ENCODE data around the gene MAPK1. TPM values are rescaled to one million over a fixed set of nuclear protein-coding genes. Genes with fewer than 3 reads are reported as not detected.

The MAPK1 gene
- total RNA-seq, 2 experiments from 2014 or later = 39.4 to 44.0 TPM

- DNase-seq (no peak), ATAC-seq (ENCODE audit: poor library complexity) (no peak)
- intact Hi-C loops (cut with DNase I, micrococcal nuclease) = no loop called here
- no peaks in the 10 kb centered on the region for H3K36me3 ChIP-seq (ENCODE audit: insufficient read depth, low read length)
- CTCF ChIA-PET = no interaction called here
- H3K27ac ChIP-seq (ENCODE audit: low read depth in 1 of 2, low read length in 2 of 2) = no peak overlapping the region
- H3K4me3 ChIP-seq (ENCODE audit: low read length) = no peak overlapping the region
- H3K4me1 Mint-ChIP-seq (ENCODE audit: low read depth) = peaks cover 4% of the 10 kb centered on the region
- TF ChIP-seq CTCF (IDR thresholded peaks at IDR 0.05) = no peak
- peak overlapping the region; percentile 49 for H3K27ac Mint-ChIP-seq
- H3K9me3 Mint-ChIP-seq = no peaks in the 10 kb centered on the region
- peaks cover 8% of the 10 kb centered on the region for H3K4me1 ChIP-seq (ENCODE audit: insufficient read depth, low read length)
- H3K27me3 ChIP-seq (ENCODE audit: control insufficient read depth in 1 of 2, insufficient read depth in 2 of 2, low read length in 2 of 2) = no peaks in the 10 kb centered on the region
- H3K4me3 Mint-ChIP-seq = no peak overlapping the region
- no peaks in the 10 kb centered on the region for H3K36me3 Mint-ChIP-seq (ENCODE audit: low read depth)
- H3K9me3 ChIP-seq (ENCODE audit: control insufficient read depth in 1 of 2, insufficient read depth in 1 of 2, low read length in 2 of 2) = no peaks in the 10 kb centered on the region
- H3K27me3 Mint-ChIP-seq = no peaks in the 10 kb centered on the region
- POLR2A ChIA-PET = no interaction called here
Measured at GRCh38 chr22:21739828-21740377, 127.5 kb downstream of the MAPK1 start.

GRCh38 chr22:21738966-21739365 lies 128.5 kb downstream of the MAPK1 start:
- intact Hi-C loops (cut with DNase I, micrococcal nuclease) = no loop called here
- Histone ChIP-seq H3K27me3 (ENCODE audit: control insufficient read depth in 1 of 2, insufficient read depth in 2 of 2, low read length in 2 of 2) (no peaks in the 10 kb centered on the region), H3K4me3 (ENCODE audit: low read length) (no peak overlapping the region), H3K4me1 (ENCODE audit: insufficient read depth, low read length) (peaks cover 18% of the 10 kb centered on the region), H3K36me3 (ENCODE audit: insufficient read depth, low read length) (no peaks in the 10 kb centered on the region), H3K9me3 (ENCODE audit: control insufficient read depth in 1 of 2, insufficient read depth in 1 of 2, low read length in 2 of 2) (no peaks in the 10 kb centered on the region), H3K27ac (ENCODE audit: low read depth in 1 of 2, low read length in 2 of 2) (no peak overlapping the region)
- TF ChIP-seq CTCF (IDR thresholded peaks at IDR 0.05) = no peak
- DNase-seq = no peak
- Mint-ChIP-seq H3K27me3 (no peaks in the 10 kb centered on the region), H3K36me3 (ENCODE audit: low read depth) (no peaks in the 10 kb centered on the region), H3K9me3 (no peaks in the 10 kb centered on the region), H3K4me3 (no peak overlapping the region), H3K27ac (no peak overlapping the region), H3K4me1 (ENCODE audit: low read depth) (peaks cover 13% of the 10 kb centered on the region)
- ChIA-PET POLR2A (no interaction called here), CTCF (no interaction called here)
- no peak for ATAC-seq (ENCODE audit: poor library complexity)

- Histone ChIP-seq H3K4me1 (ENCODE audit: insufficient read depth, low read length) (peaks cover 23% of the 10 kb centered on the region), H3K4me3 (ENCODE audit: low read length) (no peak overlapping the region), H3K36me3 (ENCODE audit: insufficient read depth, low read length) (no peaks in the 10 kb centered on the region), H3K27ac (ENCODE audit: low read depth in 1 of 2, low read length in 2 of 2) (no peak overlapping the region), H3K9me3 (ENCODE audit: control insufficient read depth in 1 of 2, insufficient read depth in 1 of 2, low read length in 2 of 2) (no peaks in the 10 kb centered on the region), H3K27me3 (ENCODE audit: control insufficient read depth in 1 of 2, insufficient read depth in 2 of 2, low read length in 2 of 2) (no peaks in the 10 kb centered on the region)
- ATAC-seq (ENCODE audit: poor library complexity) = no peak
- H3K27me3 Mint-ChIP-seq = no peaks in the 10 kb centered on the region
- intact Hi-C loops (cut with DNase I, micrococcal nuclease) = no loop called here
- H3K4me3 Mint-ChIP-seq = peak overlapping the region; percentile 52
- no peak overlapping the region for H3K27ac Mint-ChIP-seq
- POLR2A ChIA-PET = no interaction called here
- peak in 1 of 14 experiments; percentile 15 for DNase-seq
- CTCF ChIA-PET = no interaction called here
- peaks cover 14% of the 10 kb centered on the region for H3K4me1 Mint-ChIP-seq (ENCODE audit: low read depth)
- H3K9me3 Mint-ChIP-seq = no peaks in the 10 kb centered on the region
- TF ChIP-seq CTCF (IDR thresholded peaks at IDR 0.05) = no peak
- H3K36me3 Mint-ChIP-seq (ENCODE audit: low read depth) = no peaks in the 10 kb centered on the region
Measured at GRCh38 chr22:21738081-21738480, 129.4 kb downstream of the MAPK1 start.
